NCI-H128 (cell line): Measurements from ENCODE around the gene NOTCH1.

Source experiments
- DNase-seq: peaks from one replicate; lab custom pipeline; 2025; ENCODE audit not compliant: unreplicated experiment; lab: John Stamatoyannopoulos, UW

Gene NOTCH1

GRCh38 chr9:136502940-136503550, 42.8 kb downstream of the NOTCH1 start:
- no peak for DNase-seq

GRCh38 chr9:136502196-136502595, 43.7 kb downstream of the NOTCH1 start:
- DNase-seq: no peak

GRCh38 chr9:136501686-136502085, 44.2 kb downstream of the NOTCH1 start:
- DNase-seq: no peak

GRCh38 chr9:136499935-136500910, 45.6 kb downstream of the NOTCH1 start:
- DNase-seq: no peak

- DNase-seq: no peak
Measured at GRCh38 chr9:136499071-136499934, 46.5 kb downstream of the NOTCH1 start.

GRCh38 chr9:136497916-136498695, 47.7 kb downstream of the NOTCH1 start:
- no peak for DNase-seq

- no peak for DNase-seq
Measured at GRCh38 chr9:136496801-136497620, 48.8 kb downstream of the NOTCH1 start.

- no peak for DNase-seq
Measured at GRCh38 chr9:136496181-136496580, 49.7 kb downstream of the NOTCH1 start.

- no peak for DNase-seq
Measured at GRCh38 chr9:136495238-136495800, 50.5 kb downstream of the NOTCH1 start.

GRCh38 chr9:136494531-136495215, 51.2 kb downstream of the NOTCH1 start:
- no peak for DNase-seq

- no peak for DNase-seq
Measured at GRCh38 chr9:136494012-136494411, 51.8 kb downstream of the NOTCH1 start.

GRCh38 chr9:136493567-136493971, 52.3 kb downstream of the NOTCH1 start:
- no peak for DNase-seq

- no peak for DNase-seq
Measured at GRCh38 chr9:136492978-136493522, 52.8 kb downstream of the NOTCH1 start.

GRCh38 chr9:136489731-136490130, 56.1 kb downstream of the NOTCH1 start:
- DNase-seq: no peak

- DNase-seq: peak; percentile 15
Measured at GRCh38 chr9:136488247-136489214, 57.3 kb downstream of the NOTCH1 start.

- no peak for DNase-seq
Measured at GRCh38 chr9:136487672-136488071, 58.2 kb downstream of the NOTCH1 start.
